NCI-H2196 treated with DMSO at 0.1 percent for 48 hours (cell line): Measurements from ENCODE around the gene SEC24A.
"Not testable (repeated sequence)": the region's sequence is repeated elsewhere in the genome, so short reads cannot be mapped to it uniquely, and the experiment has no call there.

ENCODE experiments used
- DNase-seq: peaks from one replicate; lab custom pipeline; 2025; ENCODE audit not compliant: unreplicated experiment; lab: John Stamatoyannopoulos, UW

SEC24A gene

DNA sequence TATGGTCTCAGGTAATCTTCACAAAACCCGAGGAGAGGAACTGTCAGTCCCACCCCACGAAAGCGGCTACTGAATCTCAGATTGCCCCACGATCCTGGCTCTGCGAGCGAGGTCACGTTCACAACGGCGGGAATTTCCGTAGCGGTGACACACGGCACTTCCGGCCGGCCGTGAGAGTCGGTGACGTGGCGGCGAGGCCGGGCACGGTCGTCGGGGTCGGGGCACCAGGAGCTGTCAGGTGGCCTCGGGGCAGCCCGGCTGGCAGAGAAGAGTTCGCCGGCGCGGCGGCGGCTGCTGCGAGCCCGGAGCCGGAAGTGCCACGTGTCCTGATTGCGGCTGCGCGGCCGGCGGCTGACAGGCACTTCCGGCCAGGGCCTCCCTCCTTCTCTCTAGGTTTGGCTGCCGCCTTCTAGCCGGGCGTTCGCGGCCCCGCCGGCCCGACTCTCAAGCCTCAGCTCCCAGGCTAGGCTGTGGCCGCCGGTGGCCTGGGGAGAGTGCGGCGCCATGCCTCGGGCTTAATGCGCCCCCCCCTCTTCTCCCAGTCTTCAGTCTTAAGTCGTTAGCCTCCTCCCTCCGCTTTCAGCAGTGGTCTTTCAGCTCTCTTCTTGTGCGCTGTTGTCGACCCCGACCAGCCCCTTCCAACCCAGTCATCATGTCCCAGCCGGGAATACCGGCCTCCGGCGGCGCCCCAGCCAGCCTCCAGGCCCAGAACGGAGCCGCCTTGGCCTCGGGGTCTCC lies at the start of gene SEC24A:
SEC24A (plus strand) TSS at position 361 of the 738 bp plus-strand sequence; CDS start at position 653, 292 bp downstream.
- DNase-seq = peak; percentile 87

DNA sequence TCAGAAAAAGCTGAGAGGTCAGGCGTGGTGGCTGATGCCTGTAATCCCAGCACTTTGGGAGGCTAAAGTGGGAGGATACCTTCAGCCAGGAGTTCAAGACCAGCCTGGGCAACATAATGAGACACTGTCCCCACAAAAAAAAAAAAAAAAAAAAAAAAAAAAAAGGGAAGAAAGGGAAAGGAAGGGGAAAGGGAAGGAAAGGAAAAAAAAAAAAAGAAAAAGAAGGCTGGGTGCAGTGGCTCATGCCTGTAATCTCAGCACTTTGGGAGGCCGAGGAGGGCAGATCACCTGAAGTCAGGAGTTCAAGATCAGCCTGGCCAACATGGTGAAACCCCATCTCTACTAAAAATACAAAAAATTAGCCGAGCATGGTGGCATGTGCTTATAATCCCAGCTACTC lies 48.8 kb upstream of the SEC24A start:
- not testable (repeated sequence) for DNase-seq

DNA sequence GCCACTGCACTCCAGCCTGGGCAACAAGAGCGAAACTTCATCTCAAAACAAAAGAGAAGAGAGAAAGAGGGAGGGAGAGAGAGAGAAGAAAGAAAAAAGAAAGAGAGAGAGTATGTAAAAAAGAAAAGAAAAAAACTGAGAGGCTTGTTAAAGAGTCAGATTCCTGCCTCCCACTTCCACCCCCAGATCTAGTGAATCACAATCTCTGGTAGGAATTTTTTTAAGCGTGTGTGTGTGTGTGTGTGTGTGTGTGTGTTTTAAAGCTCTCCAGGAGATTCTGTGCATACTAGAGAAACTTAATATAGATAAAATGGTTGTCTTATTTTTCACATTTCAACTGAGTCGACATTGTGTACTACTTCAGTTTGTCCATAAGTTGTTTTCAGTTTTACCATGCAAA lies 48.0 kb upstream of the SEC24A start:
- DNase-seq = no peak

DNA sequence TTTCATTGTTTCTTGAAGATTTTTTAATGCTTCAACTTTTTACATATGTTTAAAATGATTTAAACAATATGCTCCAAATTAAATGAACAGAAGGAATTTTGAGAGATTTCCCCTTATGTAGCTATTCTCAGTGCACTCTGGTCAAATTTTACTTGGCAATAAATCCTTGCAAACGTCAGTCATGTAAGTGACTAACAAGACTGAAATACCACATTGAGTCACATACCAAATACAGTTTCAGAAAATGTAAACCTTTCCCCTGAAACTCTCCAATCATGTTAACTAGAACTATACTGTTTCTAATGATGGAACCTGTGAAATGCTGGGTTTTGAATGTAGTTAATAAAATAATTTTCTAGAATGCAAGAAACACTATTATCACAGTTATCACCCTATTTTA lies 45.5 kb upstream of the SEC24A start:
- no peak for DNase-seq

DNA sequence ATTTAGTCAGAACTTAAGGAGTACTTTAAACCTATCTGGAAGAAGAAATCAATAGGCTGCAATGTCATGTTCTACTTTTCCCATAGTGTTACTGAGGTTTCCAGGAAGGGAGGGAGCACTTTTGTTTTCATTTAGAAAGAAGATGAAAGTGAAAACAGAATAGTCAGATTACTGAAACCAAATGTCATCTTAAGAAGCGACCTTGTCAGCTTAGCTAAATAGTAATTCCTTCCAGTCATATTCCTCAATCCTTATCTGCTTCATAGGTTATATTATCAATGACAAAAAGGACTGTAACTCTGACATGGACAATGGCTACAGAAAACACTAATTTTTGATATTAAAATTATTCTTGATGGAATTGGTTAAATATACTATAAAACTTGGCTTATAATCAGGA lies 43.7 kb upstream of the SEC24A start:
- no peak for DNase-seq

DNA sequence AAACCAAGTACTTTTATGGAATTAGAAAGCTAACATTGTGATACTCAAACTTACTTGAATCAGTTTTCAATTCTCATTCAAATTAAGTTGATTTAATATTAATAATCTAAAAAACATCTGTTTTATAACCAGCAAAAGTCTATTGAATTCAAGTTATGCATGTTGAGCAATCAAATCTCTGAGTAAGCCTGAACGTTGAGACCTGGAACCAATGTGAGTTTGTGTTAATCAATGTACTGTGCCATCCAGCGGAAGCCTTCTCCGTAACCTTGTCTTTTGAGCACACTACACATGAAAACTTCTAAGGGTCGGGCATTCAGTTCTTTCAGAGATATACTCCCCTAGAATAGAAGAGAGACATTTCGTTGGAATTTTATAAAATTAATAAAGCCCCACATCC lies 41.9 kb upstream of the SEC24A start:
- no peak for DNase-seq

DNA sequence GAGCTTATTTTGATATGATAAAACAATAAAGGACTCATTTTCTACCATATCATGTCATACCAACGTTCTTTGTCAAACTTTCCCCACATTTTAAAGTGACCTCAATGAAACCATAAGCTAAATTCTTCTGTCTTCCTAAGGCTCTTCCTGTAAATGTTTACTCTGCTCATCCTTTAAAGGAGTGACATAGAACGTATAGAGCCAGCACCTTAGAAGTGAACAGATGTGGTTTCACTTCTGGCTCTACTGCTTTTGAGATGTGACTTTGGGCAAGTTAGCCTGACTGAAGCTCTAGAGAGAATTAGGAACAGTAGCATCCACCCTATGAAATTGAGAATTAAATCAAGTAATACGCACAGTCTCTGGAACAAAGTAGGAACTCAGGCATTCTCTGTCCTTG lies 40.0 kb upstream of the SEC24A start:
- DNase-seq = no peak

DNA sequence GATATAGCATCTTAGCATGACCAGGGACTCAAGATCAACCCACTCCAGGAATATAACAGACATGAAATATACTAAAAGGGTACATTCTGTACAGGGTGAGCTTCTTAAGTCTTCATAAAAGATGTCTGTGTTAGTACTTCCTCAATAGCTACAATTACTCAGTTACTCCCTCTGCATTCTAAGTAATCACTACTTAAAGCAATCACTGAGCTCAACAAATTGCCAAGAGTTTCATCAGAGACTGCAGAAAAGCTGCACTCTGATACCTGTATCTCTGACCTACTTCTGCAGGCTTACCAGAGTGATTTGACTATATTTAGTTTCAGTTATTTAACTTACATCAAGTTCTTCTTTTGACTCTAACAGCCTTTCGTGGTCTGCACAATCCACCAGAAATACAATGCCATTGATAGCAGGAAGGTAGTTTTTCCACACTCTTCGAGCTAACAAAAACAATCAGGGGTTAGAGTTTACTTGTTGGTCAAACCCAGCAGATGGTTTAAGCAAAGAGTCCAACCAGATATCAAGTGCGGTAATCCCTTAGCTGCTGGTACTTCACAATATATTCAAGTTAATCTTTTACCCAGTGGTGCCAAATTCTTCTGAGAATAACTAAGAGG lies 39.2 kb upstream of the SEC24A start:
- no peak for DNase-seq

DNA sequence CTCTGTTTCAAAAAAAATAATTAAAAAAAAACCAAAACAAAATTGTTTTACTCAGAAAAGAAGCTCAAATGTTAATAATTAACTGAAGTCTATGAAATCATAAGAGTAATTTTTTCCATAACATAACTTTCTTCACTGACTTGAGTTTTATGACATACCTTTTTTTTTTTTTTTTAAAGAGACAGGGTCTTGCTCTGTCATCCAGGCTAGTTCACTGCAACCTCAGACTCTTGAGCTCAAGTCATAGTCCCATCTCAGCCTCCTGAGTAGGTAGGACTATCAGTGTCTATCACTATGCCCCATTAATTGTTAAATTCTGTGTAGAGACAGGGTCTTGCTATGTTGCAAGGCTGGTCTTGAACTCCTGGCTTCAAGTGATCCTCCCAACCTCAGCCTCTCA lies 37.9 kb upstream of the SEC24A start:
- DNase-seq = no peak

DNA sequence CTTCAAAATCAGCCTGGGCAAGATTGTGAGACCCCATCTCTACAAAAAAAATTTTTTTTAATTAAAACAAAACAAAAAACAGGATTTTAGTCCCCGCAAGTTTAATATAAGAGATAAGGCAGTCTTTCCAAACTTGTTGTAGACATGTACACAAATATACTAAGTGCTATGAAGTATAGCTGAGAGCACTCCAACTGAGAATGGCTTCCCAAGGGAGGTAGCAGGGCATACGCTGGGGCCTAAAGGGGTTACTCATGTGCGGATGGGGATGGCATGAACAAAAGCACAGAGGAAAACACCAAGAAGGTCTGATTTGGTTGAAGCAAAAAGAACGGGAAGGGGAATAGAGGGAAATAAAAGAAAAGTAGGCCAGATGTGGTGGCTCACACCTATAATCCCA lies 37.1 kb upstream of the SEC24A start:
- no peak for DNase-seq

DNA sequence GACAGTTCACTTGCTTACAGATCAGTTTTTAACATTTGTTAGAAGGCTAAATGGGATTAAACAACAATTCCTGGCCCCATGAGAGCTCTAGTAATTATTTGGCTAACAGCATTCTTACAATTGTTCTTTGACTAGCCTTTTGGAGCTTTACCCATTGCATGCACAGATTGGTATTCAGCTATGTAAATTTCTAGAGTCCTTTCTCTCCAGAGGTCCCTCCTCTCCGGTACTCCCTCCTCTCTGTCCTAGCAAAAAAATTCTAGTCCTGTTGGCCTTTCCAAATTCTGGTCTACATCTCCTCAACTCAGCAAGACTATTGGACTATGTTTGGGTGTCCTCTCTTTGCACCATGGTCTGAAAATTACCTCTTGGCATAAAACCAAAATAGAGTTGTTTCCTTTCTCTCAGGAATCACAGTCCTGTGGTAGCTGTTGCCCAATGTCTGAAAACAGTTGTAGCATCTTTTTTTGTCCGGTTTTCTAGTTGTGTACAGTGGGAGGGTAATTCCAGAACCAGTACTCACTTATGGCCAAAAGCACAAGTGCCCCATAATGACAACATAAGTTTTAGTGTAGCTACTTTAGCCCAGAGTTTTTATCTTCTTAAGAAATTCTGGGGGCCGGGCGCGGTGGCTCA lies 34.0 kb upstream of the SEC24A start:
- no peak for DNase-seq

DNA sequence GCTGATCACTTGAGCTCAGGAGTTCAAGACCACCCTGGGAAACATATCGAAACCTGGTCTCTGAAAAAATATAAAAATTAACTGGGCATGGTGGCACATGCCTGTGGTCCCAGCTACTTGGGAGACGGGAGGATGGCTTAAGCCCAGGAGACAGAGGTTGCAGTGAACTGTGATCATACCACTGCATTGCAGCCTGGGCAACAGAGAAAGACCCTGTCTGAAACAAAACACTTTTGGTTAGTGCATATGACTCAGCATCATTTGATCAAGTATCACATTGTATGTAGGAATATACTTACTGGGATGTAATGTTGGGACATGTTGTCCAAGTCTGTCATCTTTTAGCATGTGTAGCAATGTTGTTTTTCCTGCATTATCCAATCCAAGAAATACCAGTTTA lies 28.0 kb upstream of the SEC24A start:
- no peak for DNase-seq

DNA sequence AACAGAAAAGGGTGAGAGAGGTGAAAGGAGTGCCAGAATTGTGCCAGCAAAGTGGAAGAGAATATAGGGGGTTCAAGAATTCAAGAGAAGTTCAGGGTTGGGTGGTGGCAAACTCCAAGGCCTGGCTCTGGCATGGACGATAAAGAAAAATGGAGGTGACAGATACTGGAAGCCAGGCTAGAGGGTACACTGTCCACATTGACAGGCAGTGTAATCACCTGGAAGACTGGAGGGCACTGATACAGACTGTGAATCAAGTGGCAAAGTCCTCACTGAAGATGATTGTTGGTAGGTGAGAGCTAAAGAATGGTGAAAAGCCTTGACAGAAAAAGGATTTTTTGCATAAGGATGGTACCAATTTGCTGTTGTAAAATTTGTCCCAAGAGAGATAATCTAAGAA lies 23.0 kb upstream of the SEC24A start:
- DNase-seq = no peak

DNA sequence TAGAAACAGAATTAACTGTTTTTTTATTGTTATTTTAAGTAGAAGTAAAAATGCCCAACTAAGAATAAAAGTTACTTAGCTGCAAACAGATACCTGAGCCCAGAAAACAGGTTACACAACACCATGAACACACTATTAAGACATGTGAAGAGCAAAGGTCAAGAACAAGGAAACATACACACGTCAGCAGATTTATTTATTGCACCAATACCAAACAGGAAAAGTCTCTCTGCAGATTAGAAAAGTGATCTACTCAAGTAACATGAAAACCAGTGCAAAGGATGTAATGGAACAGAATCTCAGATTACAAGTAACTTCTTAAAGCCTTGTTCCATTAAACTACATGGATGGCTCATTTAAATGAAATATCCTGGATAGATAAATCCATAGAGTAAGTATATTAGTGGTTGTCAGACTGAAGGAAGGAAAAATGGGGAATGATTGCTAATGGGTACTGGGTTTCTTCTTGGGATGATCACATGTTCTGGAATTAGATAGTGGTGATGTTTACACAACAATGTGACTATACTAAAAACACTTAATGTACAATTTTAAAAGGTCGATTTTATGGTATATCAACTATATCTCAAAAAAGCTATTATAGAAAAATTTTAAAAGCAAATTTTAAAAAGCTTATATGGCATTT lies 22.1 kb upstream of the SEC24A start:
- DNase-seq = no peak

DNA sequence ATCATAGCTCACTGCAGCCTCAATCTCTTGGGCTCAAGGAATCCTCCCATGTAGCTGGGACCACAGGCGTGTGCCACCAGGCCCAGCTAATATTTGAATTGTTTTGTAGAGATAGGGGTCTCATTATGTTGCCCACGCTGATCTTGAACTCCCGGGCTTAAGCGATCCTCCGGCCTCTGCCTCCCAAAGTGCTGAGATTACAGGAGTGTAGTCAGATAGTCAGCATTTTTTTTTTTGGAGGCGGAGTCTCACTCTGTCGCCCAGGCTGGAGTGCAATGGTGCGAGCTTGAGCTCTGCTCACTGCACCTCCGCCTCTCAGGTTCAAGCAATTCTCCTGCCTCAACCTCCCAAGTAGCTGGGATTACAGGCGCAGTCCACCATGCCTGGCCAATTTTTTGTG lies 14.4 kb upstream of the SEC24A start:
- DNase-seq = no peak

DNA sequence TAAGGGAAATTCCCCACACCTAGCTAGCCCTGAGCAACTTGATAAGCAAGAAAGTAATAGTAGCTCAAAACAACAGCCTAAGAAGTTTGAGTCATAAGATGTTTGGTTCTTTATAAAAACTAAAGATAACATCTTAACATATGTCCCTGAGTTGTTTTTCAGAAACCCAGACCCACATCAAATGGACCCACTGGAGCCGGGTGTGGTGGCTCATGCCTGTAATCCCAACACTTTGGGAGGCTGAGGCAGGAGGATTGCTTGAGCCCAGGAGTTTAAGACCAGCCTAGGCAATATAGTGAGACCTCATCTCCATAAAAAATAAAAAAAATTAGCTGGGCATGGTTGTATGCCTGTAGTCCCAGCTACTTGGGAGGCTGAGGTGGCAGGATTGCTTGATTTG lies 13.2 kb upstream of the SEC24A start:
- DNase-seq = not testable (repeated sequence)

DNA sequence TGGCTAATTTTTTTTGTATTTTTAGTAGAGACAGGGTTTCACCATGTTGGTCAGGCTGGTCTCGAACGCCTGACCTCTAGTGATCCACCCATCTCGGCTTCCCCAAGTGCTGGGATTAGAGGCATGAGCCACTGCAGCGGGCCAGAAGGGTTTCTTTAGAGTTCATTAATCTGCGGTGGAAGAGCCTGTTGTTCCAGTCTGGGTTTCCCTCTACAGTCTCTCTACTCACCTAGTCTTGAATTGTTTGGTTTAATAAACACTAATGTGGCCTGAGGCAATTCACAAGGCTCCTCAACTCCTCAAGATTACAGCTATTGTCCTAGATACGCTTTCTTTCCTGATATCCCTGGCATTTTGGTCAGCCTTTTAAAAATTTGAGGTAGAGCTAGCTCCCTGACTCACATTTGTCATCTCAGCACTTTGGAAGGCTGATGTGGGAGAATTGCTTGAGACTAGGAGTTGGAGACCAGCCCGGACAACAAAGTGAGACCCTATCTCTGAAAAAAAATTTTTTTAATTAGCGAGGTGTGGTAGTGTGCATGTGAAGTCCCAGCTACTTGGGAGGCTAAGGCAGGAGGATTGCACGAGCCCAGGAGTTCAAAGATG lies 11.4 kb upstream of the SEC24A start:
- no peak for DNase-seq

DNA sequence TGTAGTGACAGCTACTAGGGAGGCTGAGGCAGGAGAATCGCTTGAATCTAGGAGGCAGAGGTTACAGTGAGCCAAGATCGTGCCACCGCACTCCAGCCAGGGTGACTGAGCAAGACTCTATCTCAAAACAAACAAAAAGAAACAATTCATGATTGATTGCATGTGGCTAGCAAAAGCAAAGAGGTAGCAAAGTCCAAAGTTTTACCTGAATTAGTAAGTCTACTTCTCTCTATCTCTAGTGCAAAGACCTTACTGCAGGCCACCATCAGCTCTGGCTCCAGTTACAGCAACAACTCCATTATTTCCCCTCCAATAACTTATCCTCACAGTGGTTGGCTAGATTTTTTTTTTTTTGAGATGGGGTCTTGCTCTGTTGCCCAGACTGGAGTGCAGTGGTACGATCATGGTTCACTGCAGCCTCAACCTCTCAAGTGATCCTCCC lies 9.8 kb upstream of the SEC24A start:
- DNase-seq = no peak

DNA sequence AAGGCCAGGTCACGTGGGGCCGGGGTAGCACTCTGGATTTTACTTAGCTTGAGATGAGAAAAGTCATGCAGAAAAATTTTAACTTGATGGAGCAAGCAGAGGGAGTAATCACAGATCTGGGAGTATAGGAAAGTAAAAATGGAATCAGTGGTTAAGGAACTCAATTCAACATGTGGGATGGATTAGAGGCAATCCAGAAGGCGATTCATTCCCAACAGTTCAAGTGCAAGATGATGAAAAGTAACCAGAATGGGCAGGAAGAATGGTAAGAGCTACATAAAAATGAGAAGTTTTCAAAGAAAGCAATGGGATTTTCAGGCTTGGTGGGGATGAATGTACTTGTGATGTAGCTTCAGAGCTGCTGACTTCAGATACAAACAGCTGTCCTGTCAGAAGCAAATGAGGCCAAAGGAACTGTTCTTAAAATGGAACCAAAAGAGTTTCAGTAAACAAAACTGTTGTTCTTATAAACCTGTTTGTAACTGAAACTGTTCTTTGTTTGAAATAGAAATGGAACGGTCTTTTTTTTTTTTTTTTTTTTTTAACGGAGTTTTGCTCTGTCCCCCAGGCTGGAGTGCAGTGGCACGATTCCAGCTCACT lies 5.6 kb upstream of the SEC24A start:
- no peak for DNase-seq

DNA sequence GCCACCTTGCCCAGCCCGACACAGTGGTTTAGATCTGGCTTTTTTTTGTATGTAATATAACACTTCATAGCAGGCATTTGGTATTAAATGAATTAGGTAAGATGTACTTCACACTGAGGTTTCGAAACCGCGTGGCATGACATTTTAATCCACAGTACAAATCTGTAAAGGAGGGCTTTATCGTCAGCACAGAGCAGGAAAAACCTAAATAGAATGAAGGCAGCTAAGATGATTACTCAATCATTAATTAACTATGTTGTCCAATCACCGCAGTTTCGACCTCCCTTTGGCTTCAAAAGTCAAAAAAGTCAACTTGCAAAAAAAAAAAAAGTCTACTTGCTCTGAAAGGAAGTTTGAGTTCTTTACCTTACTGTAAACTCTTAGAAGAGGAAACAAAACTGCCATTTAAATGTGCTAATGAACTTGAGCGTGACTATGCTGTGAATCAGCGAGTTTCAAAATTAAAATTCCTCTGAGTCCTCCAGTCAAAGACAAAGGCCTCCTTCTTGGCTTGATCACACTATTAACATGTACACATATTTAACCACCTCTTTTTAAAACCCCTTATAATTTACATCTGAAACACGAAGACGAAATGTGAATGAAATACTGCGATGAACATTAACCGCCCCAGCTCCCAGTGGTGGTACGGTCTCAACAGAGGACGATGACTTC lies 698 bp upstream of the SEC24A start:
- DNase-seq = no peak
